ENCODE data around the gene CDH23. TPM values are rescaled to one million over a fixed set of nuclear protein-coding genes. Genes with fewer than 3 reads are reported as not detected.

The CDH23 gene
- total and polyA plus RNA-seq, 9 of the 15 experiments (the other 6 are each of a cell fraction or from before 2014, with no cell fraction given) = 0.18 to 1.2 (median 0.47) TPM

GRCh38 chr10:71648933-71649320, 252.2 kb downstream of the CDH23 start (continued):
- no peak for TF ChIP-seq SMARCA4 (IDR thresholded peaks at IDR 0.05)
- no peak for TF ChIP-seq SMAD1 (IDR thresholded peaks at IDR 0.05; ENCODE audit: low read depth, low read length, partially characterized antibody)
- TF ChIP-seq U2AF1 (optimal IDR thresholded peaks at IDR 0.05; ENCODE audit: low read depth, low read length) = no peak
- TF ChIP-seq GTF2B (IDR thresholded peaks at IDR 0.05; ENCODE audit: extremely low read depth, insufficient read length) = no peak
- peak; percentile 5; the same call in 1 of the 2 replicates for TF ChIP-seq SMAD4 (CRISPR knock-in tag; conservative IDR thresholded peaks at IDR 0.05)
- TF ChIP-seq ZKSCAN1 (IDR thresholded peaks at IDR 0.05; ENCODE audit: low read depth, low read length) = no peak
- no peak for TF ChIP-seq NR2C2 (CRISPR knock-in tag; IDR thresholded peaks at IDR 0.05)
- peak; percentile 78 for TF ChIP-seq NR2C2 (tag; IDR thresholded peaks at IDR 0.05)
- 0 out of 2 replicates have a peak, but pooled peaks have one; percentile 40 for TF ChIP-seq POLR2A (conservative IDR thresholded peaks at IDR 0.05)
- TF ChIP-seq ZBTB2 (IDR thresholded peaks at IDR 0.05) = 0 out of 2 replicates have a peak, but pooled peaks have one; percentile 31
- TF ChIP-seq HNRNPL (IDR thresholded peaks at IDR 0.05; ENCODE audit: low read depth, low read length) = 0 out of 2 replicates have a peak, but pooled peaks have one; percentile 17
- no peak for TF ChIP-seq MAFF (IDR thresholded peaks at IDR 0.05; ENCODE audit: low read length)
- no peak for TF ChIP-seq TSHZ1 (CRISPR knock-in tag; IDR thresholded peaks at IDR 0.05)
- no peak for TF ChIP-seq BRF1 (IDR thresholded peaks at IDR 0.05; ENCODE audit: borderline replicate concordance, extremely low read depth, insufficient read length)
- 0 out of 2 replicates have a peak, but pooled peaks have one; percentile 26 for TF ChIP-seq ATF6 (CRISPR knock-in tag; IDR thresholded peaks at IDR 0.05)
- TF ChIP-seq ZNF717 (CRISPR knock-in tag; IDR thresholded peaks at IDR 0.05) = no peak
- no peak for TF ChIP-seq PHB2 (IDR thresholded peaks at IDR 0.05; ENCODE audit: low read depth)
- TF ChIP-seq ZNF551 (CRISPR knock-in tag; IDR thresholded peaks at IDR 0.05) = no peak
- TF ChIP-seq ZNF24 (IDR thresholded peaks at IDR 0.05) = peak; percentile 17; the same call in 1 of the 2 replicates
- TF ChIP-seq CBX1 (IDR thresholded peaks at IDR 0.05; ENCODE audit: low read depth) = peak; percentile 92
- peak; percentile 45; the same call in 1 of the 2 replicates for TF ChIP-seq ETV1 (tag; conservative IDR thresholded peaks at IDR 0.05; ENCODE audit: low read depth)
- TF ChIP-seq SPI1 (IDR thresholded peaks at IDR 0.05; ENCODE audit: borderline replicate concordance, low read depth, low read length) = peak; percentile 25; the same call in 1 of the 2 replicates
